HEK293T (cell line): Measurements from ENCODE around the gene CNKSR3.

Source experiments
- BHLHE40 ChIP-seq: fragments of 450-650 bp; IDR thresholded peaks from 2 replicates; pipeline ENCODE4 v1.6.1; 2016; ENCODE audit warnings: mild to moderate bottlenecking, moderate library complexity, borderline replicate concordance
- FOXK2 ChIP-seq: fragments of 450-650 bp; IDR thresholded peaks from 2 replicates; pipeline ENCODE4 v1.6.1; 2016; ENCODE audit warnings: mild to moderate bottlenecking
- FOXM1 ChIP-seq: fragments of 450-650 bp; IDR thresholded peaks from 2 replicates; pipeline ENCODE4 v1.6.1; 2017; ENCODE audit warnings: mild to moderate bottlenecking, borderline replicate concordance
- NFRKB ChIP-seq: fragments of 450-650 bp; IDR thresholded peaks from 2 replicates; pipeline ENCODE4 v1.6.1; 2016; ENCODE audit warnings: mild to moderate bottlenecking, moderate library complexity
- SP1 ChIP-seq: fragments of 450-650 bp; IDR thresholded peaks from 2 replicates; pipeline ENCODE4 v1.6.1; 2017
- SUZ12 ChIP-seq: fragments of 450-650 bp; IDR thresholded peaks from 2 replicates; pipeline ENCODE4 v1.6.1; 2016; ENCODE audit warnings: mild to moderate bottlenecking
- TARDBP ChIP-seq: fragments of 450-650 bp; IDR thresholded peaks from 2 replicates; pipeline ENCODE4 v1.6.1; 2016

DNA sequence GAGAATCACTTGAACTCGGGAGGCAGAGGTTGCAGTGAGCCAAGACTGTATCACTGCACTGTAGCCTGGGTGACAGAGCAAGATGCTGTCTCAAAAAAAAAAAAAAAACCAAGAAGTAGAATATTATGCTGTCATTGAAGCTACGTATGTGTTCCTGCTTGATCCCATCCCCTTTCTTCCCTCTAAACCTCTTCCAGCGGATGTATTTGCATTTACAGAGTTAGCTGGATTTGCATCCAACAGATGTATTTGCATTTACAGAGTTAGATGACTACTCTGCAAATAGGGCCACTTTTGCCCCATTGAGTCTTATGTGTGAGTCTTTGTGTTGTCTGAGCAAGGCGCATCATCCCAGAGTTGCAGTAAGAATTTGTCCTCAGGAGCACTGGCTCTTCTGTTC is 128.9 kb downstream of the CNKSR3 start:
- TF ChIP-seq FOXM1 (no peak), NFRKB (no peak), TARDBP (no peak), BHLHE40 (no peak), FOXK2 (no peak), SP1 (no peak), SUZ12 (no peak)
